ENCODE data around the gene LMAN1L. TPM values are rescaled to one million over a fixed set of nuclear protein-coding genes. Genes with fewer than 3 reads are reported as not detected.

The LMAN1L gene
- polyA plus RNA-seq, 1 donor from 2014 or later: not detected

DNA sequence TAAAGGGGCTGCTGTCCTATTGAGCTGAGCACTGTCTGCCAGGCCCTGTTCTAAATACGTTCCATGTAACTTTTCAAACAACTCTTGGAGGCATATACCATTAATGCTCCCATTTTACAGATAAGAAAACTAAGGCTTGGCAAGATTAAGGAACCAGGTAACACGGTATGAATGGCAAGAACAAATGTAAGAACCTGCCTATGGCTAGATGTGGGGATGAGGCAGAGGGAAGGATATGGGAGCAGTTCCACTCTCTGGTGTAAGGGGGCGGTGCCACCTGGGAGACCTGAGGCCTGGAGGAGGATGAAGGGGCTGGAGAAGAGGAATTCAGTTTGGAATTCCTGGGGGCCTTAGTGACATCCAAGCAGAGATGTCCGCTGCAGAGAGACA, 3.8 kb upstream of the LMAN1L start:
- Histone ChIP-seq H3K9me2 (ENCODE audit: insufficient read depth, low read length) (no peaks in the 10 kb centered on the region), H3K36me3 (ENCODE audit: insufficient read depth, low read length) (no peaks in the 10 kb centered on the region), H3K9ac (ENCODE audit: low read length) (no peak overlapping the region), H3K27ac (ENCODE audit: low read length) (no peak overlapping the region), H4K20me1 (ENCODE audit: insufficient read depth) (no peaks in the 10 kb centered on the region), H3F3A (ENCODE audit: insufficient read depth, low read length, poor library complexity, severe bottlenecking) (no peaks in the 10 kb centered on the region), H3K4me2 (ENCODE audit: low read length) (no peak overlapping the region), H3K9me3 (ENCODE audit: low read length) (no peaks in the 10 kb centered on the region), H3K4me3 (ENCODE audit: low read length) (no peak overlapping the region), H2AFZ (ENCODE audit: low read depth, low read length) (no peak overlapping the region), H3K27me3 (ENCODE audit: insufficient read depth, low read depth, low read length) (no peaks in the 10 kb centered on the region), H3K79me2 (replicated peaks; ENCODE audit: insufficient read depth, low read length) (no peaks in the 10 kb centered on the region)
- TF ChIP-seq TAF1 (IDR thresholded peaks at IDR 0.05; ENCODE audit: low read depth) (no peak), MXI1 (conservative IDR thresholded peaks at IDR 0.05; ENCODE audit: poor library complexity, severe bottlenecking) (no peak)

DNA sequence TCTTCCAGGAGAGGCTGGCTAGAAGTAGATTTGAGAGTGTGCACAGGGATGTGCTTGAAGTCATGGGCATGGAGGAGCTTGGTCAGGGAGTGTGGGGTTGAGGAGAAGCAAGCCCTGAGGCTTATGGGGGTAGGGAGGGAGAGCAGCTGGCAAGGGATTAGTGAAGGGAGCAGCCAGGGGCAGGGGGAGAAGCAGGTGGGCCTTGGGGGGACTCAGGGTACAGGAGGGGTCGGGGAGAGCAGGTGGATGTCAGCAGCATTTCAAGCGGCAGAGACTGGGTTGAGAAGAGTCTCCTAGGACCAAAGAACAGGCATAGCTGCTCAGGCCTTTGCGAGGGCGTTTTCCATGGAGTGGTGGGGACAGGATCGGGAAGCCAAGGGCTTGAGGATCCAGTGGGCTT, 3.4 kb upstream of the LMAN1L start:
- Histone ChIP-seq H2AFZ (ENCODE audit: low read depth, low read length) (no peak overlapping the region), H3K27ac (ENCODE audit: low read length) (no peak overlapping the region), H3F3A (ENCODE audit: insufficient read depth, low read length, poor library complexity, severe bottlenecking) (no peaks in the 10 kb centered on the region), H3K79me2 (replicated peaks; ENCODE audit: insufficient read depth, low read length) (no peaks in the 10 kb centered on the region), H3K9me3 (ENCODE audit: low read length) (no peaks in the 10 kb centered on the region), H3K4me3 (ENCODE audit: low read length) (no peak overlapping the region), H4K20me1 (ENCODE audit: insufficient read depth) (no peaks in the 10 kb centered on the region), H3K27me3 (ENCODE audit: insufficient read depth, low read depth, low read length) (no peaks in the 10 kb centered on the region), H3K9me2 (ENCODE audit: insufficient read depth, low read length) (no peaks in the 10 kb centered on the region), H3K4me2 (ENCODE audit: low read length) (no peak overlapping the region), H3K36me3 (ENCODE audit: insufficient read depth, low read length) (no peaks in the 10 kb centered on the region), H3K9ac (ENCODE audit: low read length) (no peak overlapping the region)
- no peak for TF ChIP-seq EZH2 (IDR thresholded peaks at IDR 0.05; ENCODE audit: borderline replicate concordance, insufficient read depth, low read length, poor library complexity, severe bottlenecking)
- TF ChIP-seq POLR2AphosphoS5 (IDR thresholded peaks at IDR 0.05): no peak
- TF ChIP-seq RAD21 (conservative IDR thresholded peaks at IDR 0.05): no peak
- TF ChIP-seq MXI1 (conservative IDR thresholded peaks at IDR 0.05; ENCODE audit: poor library complexity, severe bottlenecking): no peak
- TF ChIP-seq, protein P1, sequence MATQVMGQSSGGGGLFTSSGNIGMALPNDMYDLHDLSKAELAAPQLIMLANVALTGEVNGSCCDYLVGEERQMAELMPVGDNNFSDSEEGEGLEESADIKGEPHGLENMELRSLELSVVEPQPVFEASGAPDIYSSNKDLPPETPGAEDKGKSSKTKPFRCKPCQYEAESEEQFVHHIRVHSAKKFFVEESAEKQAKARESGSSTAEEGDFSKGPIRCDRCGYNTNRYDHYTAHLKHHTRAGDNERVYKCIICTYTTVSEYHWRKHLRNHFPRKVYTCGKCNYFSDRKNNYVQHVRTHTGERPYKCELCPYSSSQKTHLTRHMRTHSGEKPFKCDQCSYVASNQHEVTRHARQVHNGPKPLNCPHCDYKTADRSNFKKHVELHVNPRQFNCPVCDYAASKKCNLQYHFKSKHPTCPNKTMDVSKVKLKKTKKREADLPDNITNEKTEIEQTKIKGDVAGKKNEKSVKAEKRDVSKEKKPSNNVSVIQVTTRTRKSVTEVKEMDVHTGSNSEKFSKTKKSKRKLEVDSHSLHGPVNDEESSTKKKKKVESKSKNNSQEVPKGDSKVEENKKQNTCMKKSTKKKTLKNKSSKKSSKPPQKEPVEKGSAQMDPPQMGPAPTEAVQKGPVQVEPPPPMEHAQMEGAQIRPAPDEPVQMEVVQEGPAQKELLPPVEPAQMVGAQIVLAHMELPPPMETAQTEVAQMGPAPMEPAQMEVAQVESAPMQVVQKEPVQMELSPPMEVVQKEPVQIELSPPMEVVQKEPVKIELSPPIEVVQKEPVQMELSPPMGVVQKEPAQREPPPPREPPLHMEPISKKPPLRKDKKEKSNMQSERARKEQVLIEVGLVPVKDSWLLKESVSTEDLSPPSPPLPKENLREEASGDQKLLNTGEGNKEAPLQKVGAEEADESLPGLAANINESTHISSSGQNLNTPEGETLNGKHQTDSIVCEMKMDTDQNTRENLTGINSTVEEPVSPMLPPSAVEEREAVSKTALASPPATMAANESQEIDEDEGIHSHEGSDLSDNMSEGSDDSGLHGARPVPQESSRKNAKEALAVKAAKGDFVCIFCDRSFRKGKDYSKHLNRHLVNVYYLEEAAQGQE (IDR thresholded peaks at IDR 0.05; ENCODE audit: borderline replicate concordance): no peak
- TF ChIP-seq, protein P2, sequence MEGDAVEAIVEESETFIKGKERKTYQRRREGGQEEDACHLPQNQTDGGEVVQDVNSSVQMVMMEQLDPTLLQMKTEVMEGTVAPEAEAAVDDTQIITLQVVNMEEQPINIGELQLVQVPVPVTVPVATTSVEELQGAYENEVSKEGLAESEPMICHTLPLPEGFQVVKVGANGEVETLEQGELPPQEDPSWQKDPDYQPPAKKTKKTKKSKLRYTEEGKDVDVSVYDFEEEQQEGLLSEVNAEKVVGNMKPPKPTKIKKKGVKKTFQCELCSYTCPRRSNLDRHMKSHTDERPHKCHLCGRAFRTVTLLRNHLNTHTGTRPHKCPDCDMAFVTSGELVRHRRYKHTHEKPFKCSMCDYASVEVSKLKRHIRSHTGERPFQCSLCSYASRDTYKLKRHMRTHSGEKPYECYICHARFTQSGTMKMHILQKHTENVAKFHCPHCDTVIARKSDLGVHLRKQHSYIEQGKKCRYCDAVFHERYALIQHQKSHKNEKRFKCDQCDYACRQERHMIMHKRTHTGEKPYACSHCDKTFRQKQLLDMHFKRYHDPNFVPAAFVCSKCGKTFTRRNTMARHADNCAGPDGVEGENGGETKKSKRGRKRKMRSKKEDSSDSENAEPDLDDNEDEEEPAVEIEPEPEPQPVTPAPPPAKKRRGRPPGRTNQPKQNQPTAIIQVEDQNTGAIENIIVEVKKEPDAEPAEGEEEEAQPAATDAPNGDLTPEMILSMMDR (IDR thresholded peaks at IDR 0.05; ENCODE audit: poor library complexity, severe bottlenecking): no peak
- no peak for TF ChIP-seq EP300 (conservative IDR thresholded peaks at IDR 0.05; ENCODE audit: poor library complexity, severe bottlenecking)
- TF ChIP-seq SMC3 (conservative IDR thresholded peaks at IDR 0.05; ENCODE audit: poor library complexity): no peak
- no peak for TF ChIP-seq TAF1 (IDR thresholded peaks at IDR 0.05; ENCODE audit: low read depth)

DNA sequence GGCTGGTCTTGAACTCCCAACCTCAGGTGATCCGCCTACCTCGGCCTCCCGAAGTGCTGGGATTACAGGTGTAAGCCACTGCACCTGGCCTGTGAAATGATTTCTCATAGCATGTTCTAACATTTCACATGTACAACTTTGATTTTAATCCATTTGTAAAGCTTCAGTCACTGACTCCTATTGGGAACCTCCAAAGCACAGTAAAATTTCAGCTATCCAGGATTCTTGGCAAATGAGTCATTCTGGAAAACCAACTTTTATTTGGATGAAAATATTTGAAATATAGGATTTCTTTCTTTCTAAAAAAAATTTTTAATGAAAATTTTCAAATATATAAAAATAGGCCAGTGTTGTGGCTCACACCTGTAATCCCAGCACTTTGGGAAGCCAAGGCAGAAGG, 2.7 kb upstream of the LMAN1L start:
- no peak overlapping the region for H3K9ac ChIP-seq (ENCODE audit: low read length)
- TF ChIP-seq SMC3 (conservative IDR thresholded peaks at IDR 0.05; ENCODE audit: poor library complexity) (no peak), EP300 (conservative IDR thresholded peaks at IDR 0.05; ENCODE audit: poor library complexity, severe bottlenecking) (no peak), RAD21 (conservative IDR thresholded peaks at IDR 0.05) (no peak), MXI1 (conservative IDR thresholded peaks at IDR 0.05; ENCODE audit: poor library complexity, severe bottlenecking) (no peak), EZH2 (IDR thresholded peaks at IDR 0.05; ENCODE audit: borderline replicate concordance, insufficient read depth, low read length, poor library complexity, severe bottlenecking) (no peak), POLR2AphosphoS5 (IDR thresholded peaks at IDR 0.05) (no peak), TAF1 (IDR thresholded peaks at IDR 0.05; ENCODE audit: low read depth) (no peak)
- TF ChIP-seq, protein P1 (IDR thresholded peaks at IDR 0.05; ENCODE audit: borderline replicate concordance): no peak
- TF ChIP-seq, protein P2 (IDR thresholded peaks at IDR 0.05; ENCODE audit: poor library complexity, severe bottlenecking): no peak
- H3F3A ChIP-seq (ENCODE audit: insufficient read depth, low read length, poor library complexity, severe bottlenecking): no peaks in the 10 kb centered on the region
- H2AFZ ChIP-seq (ENCODE audit: low read depth, low read length): no peak overlapping the region
- H3K4me3 ChIP-seq (ENCODE audit: low read length): no peak overlapping the region
- H3K9me3 ChIP-seq (ENCODE audit: low read length): no peaks in the 10 kb centered on the region
- H3K4me2 ChIP-seq (ENCODE audit: low read length): no peak overlapping the region
- no peak overlapping the region for H3K27ac ChIP-seq (ENCODE audit: low read length)
- no peaks in the 10 kb centered on the region for H3K27me3 ChIP-seq (ENCODE audit: insufficient read depth, low read depth, low read length)
- no peaks in the 10 kb centered on the region for H3K79me2 ChIP-seq (replicated peaks; ENCODE audit: insufficient read depth, low read length)
- H4K20me1 ChIP-seq (ENCODE audit: insufficient read depth): no peaks in the 10 kb centered on the region
- H3K36me3 ChIP-seq (ENCODE audit: insufficient read depth, low read length): no peaks in the 10 kb centered on the region
- H3K9me2 ChIP-seq (ENCODE audit: insufficient read depth, low read length): no peaks in the 10 kb centered on the region

All from neural cell (in vitro differentiated cells).